Measurements from ENCODE around the gene ELOVL5. TPM values are rescaled to one million over a fixed set of nuclear protein-coding genes. Genes with fewer than 3 reads are reported as not detected.
"Not testable (repeated sequence)": the region's sequence is repeated elsewhere in the genome, so short reads cannot be mapped to it uniquely, and the experiment has no call there.

ELOVL5 gene
- total and polyA plus RNA-seq, 7 experiments from 2014 or later, result 40.9 to 124 (median 66.6) TPM

DNA sequence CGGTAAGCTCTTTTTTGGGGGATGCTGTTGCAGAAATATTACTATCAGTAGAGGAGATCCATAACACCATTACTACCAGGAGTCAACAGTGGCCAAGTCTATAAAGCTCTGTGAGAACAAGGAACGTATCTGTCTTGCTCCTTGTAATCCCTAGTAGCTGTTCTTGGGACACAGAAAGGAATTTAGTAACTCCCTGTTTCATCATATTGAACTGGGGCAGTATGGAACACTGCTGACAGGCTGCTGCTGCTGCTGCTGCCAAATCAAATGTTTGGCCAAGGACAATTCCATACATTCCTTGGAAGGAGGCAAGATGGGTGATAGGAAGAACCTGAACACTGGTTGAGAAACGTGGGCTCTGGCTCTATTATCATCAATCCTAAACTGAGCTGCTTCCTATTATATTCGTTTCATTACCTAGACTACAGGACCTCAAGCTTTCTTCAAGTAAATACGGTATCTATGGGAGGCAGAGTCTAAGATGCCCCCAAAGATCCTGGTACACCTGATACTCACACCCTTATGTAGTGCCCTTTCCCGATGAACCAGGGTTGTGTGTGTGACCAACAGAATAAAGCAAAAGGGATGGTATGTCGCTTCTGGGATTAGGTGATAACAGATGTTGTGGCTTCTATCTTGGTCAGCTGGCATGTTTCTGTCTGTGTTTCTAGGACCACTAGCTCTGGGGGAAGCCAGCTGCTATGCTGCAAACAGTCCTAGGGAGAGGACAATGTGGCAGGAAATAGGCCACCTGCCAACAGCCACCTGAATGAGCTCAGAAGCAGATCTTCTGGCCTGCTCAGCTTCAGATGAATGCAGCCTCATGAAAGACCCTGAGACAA is 39.5 kb downstream of the ELOVL5 start:
- ChIA-PET CTCF (interaction anchor here (0.6 to 0.9 kb wide), 4 partner anchors 18 to 121 kb away, joined by 3 to 6 read pairs (median 3); no protein-coding TSS in a partner anchor), POLR2A (interaction anchor here (0.6 to 2.2 kb wide), 5 partner anchors 20 to 53 kb away, joined by 3 to 13 read pairs (median 3); partner anchors contain the start of gene ELOVL5)
- peaks cover 0 to 2% (median 0%) of the 10 kb centered on the region in 11 donors for H3K9me3 Mint-ChIP-seq
- no peak overlapping the region for H3K27ac ChIP-seq (ENCODE audit: low read depth, low read length)
- no peaks in the 10 kb centered on the region for H3K27me3 Mint-ChIP-seq
- no peaks in the 10 kb centered on the region for H3K27me3 ChIP-seq (ENCODE audit: control insufficient read depth in 2 of 2, insufficient read depth in 2 of 2, low read length in 2 of 2)
- peak in 1 of 9 donors; percentile 23 for DNase-seq
- peaks cover 40 to 77% of the 10 kb centered on the region in 2 donors for H3K4me1 ChIP-seq (ENCODE audit: control insufficient read depth in 2 of 2, insufficient read depth in 2 of 2, low read length in 2 of 2)
- intact Hi-C loops (cut with micrococcal nuclease), result loop anchor here in 1 of 2 donors (10.0 kb wide), 1 partner anchor 176 kb away; no protein-coding TSS in a partner anchor
- peak; percentile 56 for ATAC-seq
- no peaks in the 10 kb centered on the region for H3K36me3 ChIP-seq (ENCODE audit: control insufficient read depth in 2 of 3, insufficient read depth in 3 of 3, low read length in 3 of 3)
- peaks cover 49 to 85% (median 80%) of the 10 kb centered on the region in 7 donors for H3K4me1 Mint-ChIP-seq
- H3K36me3 Mint-ChIP-seq, result peaks cover 0 to 15% (median 4%) of the 10 kb centered on the region in 5 donors
- no peak overlapping the region for H3K4me3 ChIP-seq (ENCODE audit: low read length)
- H3K9me3 ChIP-seq (ENCODE audit: control insufficient read depth in 2 of 3, low read length in 3 of 3), result no peaks in the 10 kb centered on the region
- H3K4me3 Mint-ChIP-seq, result peak overlapping the region in 6 of 10 donors; percentile 3 to 46 (median 18)
- peak overlapping the region in 8 of 9 donors; percentile 45 to 76 (median 62) for H3K27ac Mint-ChIP-seq

DNA sequence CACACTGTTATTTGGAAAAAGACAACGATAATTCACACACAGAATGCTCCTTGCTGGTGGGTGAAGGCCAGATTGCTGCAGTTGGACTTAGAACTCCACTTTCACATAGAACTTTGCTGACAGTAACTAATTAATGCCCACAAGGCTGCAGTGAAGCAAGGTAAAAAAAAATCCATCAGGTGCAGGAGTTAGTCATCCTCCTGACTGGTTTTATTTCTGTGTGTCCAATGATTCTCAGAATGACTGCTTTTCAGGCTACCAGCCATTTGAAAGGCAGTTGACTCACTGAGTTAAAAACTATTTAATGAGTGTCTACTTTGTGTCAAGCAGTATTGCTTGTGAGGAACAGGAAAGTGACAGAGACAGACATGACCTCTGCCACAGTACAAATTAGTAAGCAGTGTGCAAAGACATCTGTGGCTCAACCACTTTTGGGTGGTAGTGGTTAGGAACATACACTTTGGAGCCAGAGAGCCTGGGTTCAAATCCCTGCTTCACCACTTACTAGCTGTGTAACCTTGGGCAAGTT is 41.9 kb downstream of the ELOVL5 start:
- intact Hi-C loops (cut with micrococcal nuclease), result loop anchor here (2.0 to 10.0 kb wide), 2 partner anchors 16 to 178 kb away; no protein-coding TSS in a partner anchor
- CTCF ChIA-PET, result no interaction called here
- peak in 1 of 9 donors; percentile 33 for DNase-seq

DNA sequence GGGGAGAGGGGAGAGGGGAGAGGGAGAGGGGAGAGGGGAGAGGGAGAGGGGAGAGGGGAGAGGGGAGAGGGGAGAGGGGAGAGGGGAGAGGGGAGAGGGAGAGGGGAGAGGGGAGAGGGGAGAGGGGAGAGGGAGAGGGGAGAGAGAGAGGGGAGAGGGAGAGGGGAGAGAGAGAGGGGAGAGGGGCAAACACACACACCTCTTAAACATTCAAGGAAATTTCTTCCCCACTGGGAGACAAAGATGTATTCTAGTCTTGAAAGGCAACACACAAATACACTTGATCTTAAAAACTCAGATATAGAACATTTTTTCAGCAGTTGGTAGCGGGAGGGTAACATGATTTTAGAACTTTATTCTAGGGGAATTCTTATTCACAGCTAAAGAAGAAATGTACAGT is 42.5 kb downstream of the ELOVL5 start:
- H3K27me3 ChIP-seq (ENCODE audit: control insufficient read depth in 2 of 2, insufficient read depth in 2 of 2, low read length in 2 of 2); ATAC-seq; H3K27ac ChIP-seq (ENCODE audit: low read depth, low read length); DNase-seq; H3K36me3 ChIP-seq (ENCODE audit: control insufficient read depth in 2 of 3, insufficient read depth in 3 of 3, low read length in 3 of 3); H3K4me3 Mint-ChIP-seq; H3K36me3 Mint-ChIP-seq; H3K27me3 Mint-ChIP-seq; H3K4me3 ChIP-seq (ENCODE audit: low read length); H3K9me3 Mint-ChIP-seq; H3K9me3 ChIP-seq (ENCODE audit: control insufficient read depth in 2 of 3, low read length in 3 of 3): not testable (repeated sequence)
- ChIA-PET CTCF (interaction anchor here (0.6 kb wide), 1 partner anchor 16 kb away, joined by 3 read pairs; no protein-coding TSS in a partner anchor), POLR2A (interaction anchor here (1.5 kb wide), 1 partner anchor 42 kb away, joined by 3 read pairs; no protein-coding TSS in a partner anchor)
- intact Hi-C loops (cut with micrococcal nuclease), result loop anchor here (2.0 to 10.0 kb wide), 2 partner anchors 15 to 179 kb away; no protein-coding TSS in a partner anchor
- peaks cover 57 to 73% of the 10 kb centered on the region in 2 donors for H3K4me1 ChIP-seq (ENCODE audit: control insufficient read depth in 2 of 2, insufficient read depth in 2 of 2, low read length in 2 of 2)
- Mint-ChIP-seq H3K4me1 (peaks cover 53 to 86% (median 83%) of the 10 kb centered on the region in 7 donors), H3K27ac (peak overlapping the region in 8 of 9 donors; percentile 40 to 87 (median 56))

More for the DNA sequence above, 41.9 kb downstream of the ELOVL5 start:
- H3K27me3 Mint-ChIP-seq, result no peaks in the 10 kb centered on the region
- H3K4me3 ChIP-seq (ENCODE audit: low read length), result no peak overlapping the region
- peaks cover 0 to 7% (median 4%) of the 10 kb centered on the region in 5 donors for H3K36me3 Mint-ChIP-seq
- peaks cover 0 to 2% (median 0%) of the 10 kb centered on the region in 11 donors for H3K9me3 Mint-ChIP-seq
- H3K4me3 Mint-ChIP-seq, result peak overlapping the region in 1 of 10 donors; percentile 5
- H3K27ac ChIP-seq (ENCODE audit: low read depth, low read length), result no peak overlapping the region
- POLR2A ChIA-PET, result interaction anchor here (1.5 kb wide), 1 partner anchor 41 kb away, joined by 3 read pairs; no protein-coding TSS in a partner anchor
- H3K27ac Mint-ChIP-seq, result peak overlapping the region in 7 of 9 donors; percentile 17 to 87 (median 43)
- peaks cover 53 to 73% of the 10 kb centered on the region in 2 donors for H3K4me1 ChIP-seq (ENCODE audit: control insufficient read depth in 2 of 2, insufficient read depth in 2 of 2, low read length in 2 of 2)
- no peaks in the 10 kb centered on the region for H3K36me3 ChIP-seq (ENCODE audit: control insufficient read depth in 2 of 3, insufficient read depth in 3 of 3, low read length in 3 of 3)
- H3K4me1 Mint-ChIP-seq, result peaks cover 52 to 85% (median 81%) of the 10 kb centered on the region in 7 donors
- H3K9me3 ChIP-seq (ENCODE audit: control insufficient read depth in 2 of 3, low read length in 3 of 3), result no peaks in the 10 kb centered on the region
- ATAC-seq, result no peak
- H3K27me3 ChIP-seq (ENCODE audit: control insufficient read depth in 2 of 2, insufficient read depth in 2 of 2, low read length in 2 of 2), result no peaks in the 10 kb centered on the region

DNA sequence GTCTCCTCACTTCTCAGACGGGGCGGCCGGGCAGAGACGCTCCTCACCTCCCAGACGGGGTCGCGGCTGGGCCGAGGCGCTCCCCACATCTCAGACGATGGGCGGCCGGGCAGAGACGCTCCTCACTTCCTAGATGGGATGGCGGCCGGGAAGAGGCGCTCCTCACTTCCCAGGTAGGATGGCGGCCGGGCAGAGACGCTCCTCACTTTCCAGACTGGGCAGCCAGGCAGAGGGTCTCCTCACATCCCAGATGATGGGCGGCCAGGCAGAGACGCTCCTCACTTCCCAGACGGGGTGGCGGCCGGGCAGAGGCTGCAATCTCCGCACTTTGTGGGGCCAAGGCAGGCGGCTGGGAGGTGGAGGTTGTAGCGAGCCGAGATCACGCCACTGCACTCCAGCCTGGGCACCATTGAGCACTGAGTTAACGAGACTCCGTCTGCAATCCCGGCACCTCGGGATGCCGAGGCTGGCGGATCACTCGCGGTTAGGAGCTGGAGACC is 43.2 kb downstream of the ELOVL5 start:
- H3K9me3 ChIP-seq (ENCODE audit: control insufficient read depth in 2 of 3, low read length in 3 of 3); CTCF ChIA-PET; H3K27me3 Mint-ChIP-seq; H3K4me3 Mint-ChIP-seq; H3K27me3 ChIP-seq (ENCODE audit: control insufficient read depth in 2 of 2, insufficient read depth in 2 of 2, low read length in 2 of 2); H3K36me3 ChIP-seq (ENCODE audit: control insufficient read depth in 2 of 3, insufficient read depth in 3 of 3, low read length in 3 of 3); H3K27ac Mint-ChIP-seq; ATAC-seq; H3K27ac ChIP-seq (ENCODE audit: low read depth, low read length); DNase-seq; H3K36me3 Mint-ChIP-seq; H3K4me3 ChIP-seq (ENCODE audit: low read length); H3K9me3 Mint-ChIP-seq; POLR2A ChIA-PET: not testable (repeated sequence)
- peaks cover 52 to 86% (median 83%) of the 10 kb centered on the region in 7 donors for H3K4me1 Mint-ChIP-seq
- H3K4me1 ChIP-seq (ENCODE audit: control insufficient read depth in 2 of 2, insufficient read depth in 2 of 2, low read length in 2 of 2), result peaks cover 57 to 73% of the 10 kb centered on the region in 2 donors
- intact Hi-C loops (cut with micrococcal nuclease), result loop anchor here (2.0 to 10.0 kb wide), 2 partner anchors 15 to 179 kb away; no protein-coding TSS in a partner anchor

DNA sequence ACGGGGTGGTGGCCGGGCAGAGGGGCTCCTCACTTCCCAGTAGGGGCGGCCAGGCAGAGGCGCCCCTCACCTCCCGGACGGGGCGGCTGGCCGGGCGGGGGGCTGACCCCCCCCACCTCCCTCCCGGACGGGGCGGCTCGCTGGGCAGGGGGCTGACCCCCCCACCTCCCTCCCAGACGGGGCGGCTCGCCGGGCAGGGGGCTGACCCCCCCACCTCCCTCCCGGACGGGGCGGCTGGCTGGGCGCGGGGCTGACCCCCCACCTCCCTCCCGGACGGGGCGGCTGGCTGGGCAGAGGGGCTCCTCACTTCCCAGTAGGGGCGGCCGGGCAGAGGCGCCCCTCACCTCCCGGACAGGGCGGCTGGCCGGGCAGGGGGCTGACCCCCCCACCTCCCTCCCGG is 43.8 kb downstream of the ELOVL5 start:
- H3K4me3 Mint-ChIP-seq, result not testable (repeated sequence)
- H3K4me1 Mint-ChIP-seq, result peaks cover 56 to 86% (median 83%) of the 10 kb centered on the region in 7 donors

More for the DNA sequence above, 43.8 kb downstream of the ELOVL5 start:
- H3K4me3 ChIP-seq (ENCODE audit: low read length); H3K27ac ChIP-seq (ENCODE audit: low read depth, low read length); DNase-seq; H3K9me3 Mint-ChIP-seq; H3K36me3 Mint-ChIP-seq; H3K36me3 ChIP-seq (ENCODE audit: control insufficient read depth in 2 of 3, insufficient read depth in 3 of 3, low read length in 3 of 3); H3K27me3 ChIP-seq (ENCODE audit: control insufficient read depth in 2 of 2, insufficient read depth in 2 of 2, low read length in 2 of 2); CTCF ChIA-PET; POLR2A ChIA-PET; H3K27me3 Mint-ChIP-seq; H3K9me3 ChIP-seq (ENCODE audit: control insufficient read depth in 2 of 3, low read length in 3 of 3); ATAC-seq: not testable (repeated sequence)
- intact Hi-C loops (cut with micrococcal nuclease), result loop anchor here (5.0 to 10.0 kb wide), 2 partner anchors 180 to 347 kb away; no protein-coding TSS in a partner anchor
- H3K4me1 ChIP-seq (ENCODE audit: control insufficient read depth in 2 of 2, insufficient read depth in 2 of 2, low read length in 2 of 2), result peaks cover 53 to 73% of the 10 kb centered on the region in 2 donors
- H3K27ac Mint-ChIP-seq, result peak overlapping the region in 2 of 9 donors; percentile 44 to 88

All from naive thymus-derived CD4-positive, alpha-beta T cell (primary cell).